ENCODE data around the gene CASP12. TPM values are rescaled to one million over a fixed set of nuclear protein-coding genes. Genes with fewer than 3 reads are reported as not detected.
"Not testable (repeated sequence)": the region's sequence is repeated elsewhere in the genome, so short reads cannot be mapped to it uniquely, and the experiment has no call there.

The CASP12 gene
- 2.2 TPM for total RNA-seq

- peak; percentile 14 for DNase-seq
Measured at GRCh38 chr11:104897891-104898684, at the start of gene CASP12. Gene CASP12 (minus strand): TSS chr11:104898460.

GRCh38 chr11:104946907-104947306, 48.6 kb upstream of the CASP12 start:
- peak; percentile 18 for DNase-seq

GRCh38 chr11:104944076-104944475, 45.8 kb upstream of the CASP12 start:
- no peak for DNase-seq

- DNase-seq: no peak
Measured at GRCh38 chr11:104943561-104943960, 45.3 kb upstream of the CASP12 start.

- DNase-seq: no peak
Measured at GRCh38 chr11:104934594-104934993, 36.3 kb upstream of the CASP12 start.

GRCh38 chr11:104934073-104934472, 35.8 kb upstream of the CASP12 start:
- DNase-seq: not testable (repeated sequence)

GRCh38 chr11:104928811-104929210, 30.6 kb upstream of the CASP12 start:
- no peak for DNase-seq

- DNase-seq: peak; percentile 31
Measured at GRCh38 chr11:104926771-104927611, 28.7 kb upstream of the CASP12 start.

GRCh38 chr11:104925850-104926249, 27.6 kb upstream of the CASP12 start:
- DNase-seq: no peak

GRCh38 chr11:104918113-104918824, 20.0 kb upstream of the CASP12 start:
- peak; percentile 69 for DNase-seq

- DNase-seq: peak; percentile 8
Measured at GRCh38 chr11:104917271-104918112, 19.2 kb upstream of the CASP12 start.

- DNase-seq: peak; percentile 4
Measured at GRCh38 chr11:104916442-104916841, 18.2 kb upstream of the CASP12 start.

- no peak for DNase-seq
Measured at GRCh38 chr11:104912102-104912501, 13.8 kb upstream of the CASP12 start.

GRCh38 chr11:104908186-104908531, 9.9 kb upstream of the CASP12 start:
- no peak for DNase-seq

- DNase-seq: no peak
Measured at GRCh38 chr11:104907521-104908185, 9.4 kb upstream of the CASP12 start.

GRCh38 chr11:104905271-104905670, 7.0 kb upstream of the CASP12 start:
- no peak for DNase-seq

- no peak for DNase-seq
Measured at GRCh38 chr11:104899226-104899625, 966 bp upstream of the CASP12 start.

- no peak for DNase-seq
Measured at GRCh38 chr11:104898685-104899013, 389 bp upstream of the CASP12 start.

- DNase-seq: peak; percentile 5
Measured at GRCh38 chr11:104895634-104896033, 2.6 kb downstream of the CASP12 start.

- no peak for DNase-seq
Measured at GRCh38 chr11:104893876-104894275, 4.4 kb downstream of the CASP12 start.

GRCh38 chr11:104892723-104893511, 5.3 kb downstream of the CASP12 start:
- no peak for DNase-seq
